HCT116 (cell line): ENCODE data around the gene PTGDS. TPM values are rescaled to one million over a fixed set of nuclear protein-coding genes. Genes with fewer than 3 reads are reported as not detected.

Experiments
- ATAC-seq: fragments of 200-7000 bp; cut with Tn5 transposase; 2 replicates; pipeline ENCODE4 v1.9.1; 2020; ENCODE audit warnings: mild to moderate bottlenecking, moderate library complexity
- BruUV-seq: library from RNA; stranded (reverse); fragments of 400-500 nt; replicated peaks from 2 replicates; lab custom pipeline; 2021; lab: Mats Ljungman, UMichigan
- CTCF ChIA-PET: fragments of 300-600 bp; sonication (Branson Sonifier 250); formaldehyde crosslinking; loops from one replicate; lab custom pipeline; 2021; ENCODE audit warnings: antibody characterized with exemption; lab: Charles Lee
- POLR2A ChIA-PET: fragments of 300-600, 350-600 bp; sonication (Branson Sonifier 250); formaldehyde crosslinking; loops from one replicate; lab custom pipeline; 2021; ENCODE audit warnings: antibody characterized with exemption; lab: Charles Lee
- RAD21 ChIA-PET, 2 experiments: fragments of 300-600 bp; sonication (Branson Sonifier 250); formaldehyde crosslinking; loops; one replicate each; lab custom pipeline; 2023; ENCODE audit warnings: low total read pairs in 2 of 2; ENCODE audit not compliant: uncharacterized antibody in 2 of 2, unreplicated experiment in 2 of 2, low non-redundant PET in 1 of 2; lab: Charles Lee
- DNase-seq: peaks from one replicate; pipeline ENCODE4 v3.0.0-alpha.2; 2010; ENCODE audit warnings: low read depth, low spot score
- H2AFZ ChIP-seq: fragments of 200-600 bp; shearing (Covaris generic), sonication (generic); 2 replicates; pipeline ENCODE4 v1.6.1; 2017; ENCODE audit warnings: low read depth, mixed run types, mixed read lengths, antibody characterized with exemption, low read length; ENCODE audit not compliant: poor library complexity, severe bottlenecking
- H3K27ac ChIP-seq: 2 replicates; pipeline ENCODE4 v1.5.1; 2012; ENCODE audit warnings: low read depth, low read length
- H3K27me3 ChIP-seq: fragments of 200-600 bp; sonication (generic); 2 replicates; pipeline ENCODE4 v1.6.1; 2016; ENCODE audit warnings: mixed run types, low read length, mixed read lengths; ENCODE audit not compliant: insufficient read depth
- H3K36me3 ChIP-seq, 2 experiments: fragments of 200-500 bp in 1 of 2; fragments of 200-600 bp in 1 of 2; sonication (Bioruptor generic) in 1 of 2; sonication (generic) in 1 of 2; 2 replicates each; pipeline versions ENCODE4 v1.5.1 to v1.6.1; 2014 to 2016; ENCODE audit warnings: low read length in 2 of 2, inconsistent platforms in 1 of 2, mixed read lengths in 1 of 2, mixed run types in 1 of 2; ENCODE audit not compliant: insufficient read depth in 2 of 2, control insufficient read depth in 1 of 2
- H3K4me1 ChIP-seq, 2 experiments: fragments of 200-600 bp in 1 of 2; sonication (generic) in 1 of 2; 2 replicates each; pipeline versions ENCODE4 v1.5.1 to v1.6.1; 2012 to 2017; ENCODE audit warnings: low read length in 2 of 2, inconsistent platforms in 1 of 2, mild to moderate bottlenecking in 1 of 2, mixed read lengths in 1 of 2, mixed run types in 1 of 2, moderate library complexity in 1 of 2; ENCODE audit not compliant: insufficient read depth in 2 of 2, control insufficient read depth in 1 of 2
- H3K4me2 ChIP-seq: fragments of 200-600 bp; sonication (generic); 2 replicates; pipeline ENCODE4 v1.6.1; 2017; ENCODE audit warnings: mixed run types, low read length, mixed read lengths
- H3K4me3 ChIP-seq, 2 experiments: fragments of 200-600 bp in 1 of 2; sonication (generic) in 1 of 2; replicated peaks in 1 of 2; 2 replicates each; pipeline ENCODE4 v1.5.1; 2011 to 2016; ENCODE audit warnings: low read length in 2 of 2, control low read depth in 1 of 2, low read depth in 1 of 2, mild to moderate bottlenecking in 1 of 2, mixed read lengths in 1 of 2, mixed run types in 1 of 2
- H3K79me2 ChIP-seq: fragments of 200-600 bp; sonication (generic); 2 replicates; pipeline ENCODE4 v1.6.1; 2017; ENCODE audit warnings: mild to moderate bottlenecking, mixed run types, low read length, moderate library complexity, mixed read lengths; ENCODE audit not compliant: insufficient read depth
- H3K9ac ChIP-seq: fragments of 200-600 bp; sonication (generic); 2 replicates; pipeline ENCODE4 v1.6.1; 2016; ENCODE audit warnings: low read length, mixed read lengths
- H3K9me2 ChIP-seq: fragments of 200-600 bp; sonication (generic), shearing (Covaris generic); 2 replicates; pipeline ENCODE4 v1.6.1; 2017; ENCODE audit warnings: mixed run types, mild to moderate bottlenecking, moderate library complexity; ENCODE audit not compliant: insufficient read depth
- H3K9me3 ChIP-seq, 2 experiments: fragments of 200-500 bp in 1 of 2; fragments of 200-600 bp in 1 of 2; sonication (Bioruptor generic) in 1 of 2; sonication (generic) in 1 of 2; 2 replicates each; pipeline ENCODE4 v1.6.1; 2014 to 2017; ENCODE audit warnings: low read length in 2 of 2, mixed read lengths in 2 of 2, inconsistent platforms in 1 of 2, low read depth in 1 of 2, mild to moderate bottlenecking in 1 of 2, mixed run types in 1 of 2, moderate library complexity in 1 of 2; ENCODE audit not compliant: control insufficient read depth in 1 of 2, insufficient read depth in 1 of 2
- H4K20me1 ChIP-seq: fragments of 200-600 bp; sonication (generic), shearing (Covaris generic); 2 replicates; pipeline ENCODE4 v1.6.1; 2017; ENCODE audit warnings: mixed run types, mild to moderate bottlenecking, moderate library complexity; ENCODE audit not compliant: insufficient read depth
- CBX3 ChIP-seq: IDR thresholded peaks from 2 replicates; pipeline ENCODE4 v1.6.1; 2012; ENCODE audit warnings: low read depth
- EGR1 ChIP-seq: IDR thresholded peaks from 2 replicates; pipeline ENCODE4 v1.6.1; 2012; ENCODE audit warnings: low read depth
- ELF1 ChIP-seq: IDR thresholded peaks from 2 replicates; pipeline ENCODE4 v1.6.1; 2012; ENCODE audit warnings: low read depth, borderline replicate concordance
- EZH2 ChIP-seq: fragments of 200-600 bp; sonication (generic); IDR thresholded peaks from 2 replicates; pipeline ENCODE4 v1.6.1; 2017; ENCODE audit warnings: antibody characterized with exemption, mixed run types
- EZH2phosphoT487 ChIP-seq: fragments of 200-600 bp; IDR thresholded peaks from 2 replicates; pipeline ENCODE4 v1.6.1; 2018; ENCODE audit warnings: antibody characterized with exemption, borderline replicate concordance
- POLR2A ChIP-seq: IDR thresholded peaks from 2 replicates; pipeline ENCODE4 v1.7.0; 2011; ENCODE audit warnings: borderline replicate concordance; ENCODE audit not compliant: insufficient read depth, insufficient read length; ENCODE audit errors: extremely low read depth
- RAD21 ChIP-seq: IDR thresholded peaks from 2 replicates; pipeline ENCODE4 v1.6.1; 2012; ENCODE audit warnings: low read depth, mild to moderate bottlenecking
- SRF ChIP-seq: IDR thresholded peaks from 2 replicates; pipeline ENCODE4 v1.6.1; 2012; ENCODE audit warnings: low read depth
- ZFX ChIP-seq: fragments of 450-650 bp; IDR thresholded peaks from 2 replicates; pipeline ENCODE4 v1.6.1; 2017
- intact Hi-C: fragments of 100-400 bp; cut with micrococcal nuclease; formaldehyde crosslinking; loops from 2 replicates; pipeline ENCODE4 v1.10.0; 2022
- total RNA-seq: library from RNA; stranded (reverse); gene quantifications from one replicate; pipeline ENCODE4 v1.2.1, GENCODE V29; 2021; ENCODE audit not compliant: unreplicated experiment
- TF ChIP-seq, protein P1 (sequence below), 3 experiments: fragments of 200-600 bp in 1 of 3; sonication (generic) in 1 of 3; IDR thresholded peaks in 2 of 3; conservative IDR thresholded peaks in 1 of 3; 2 replicates each; pipeline ENCODE4 v1.5.1; 2012 to 2017; ENCODE audit warnings: low read depth in 2 of 3, low read length in 2 of 3, antibody characterized with exemption in 1 of 3, borderline replicate concordance in 1 of 3, control low read depth in 1 of 3, mild to moderate bottlenecking in 1 of 3, mixed read lengths in 1 of 3, mixed run types in 1 of 3, moderate library complexity in 1 of 3; ENCODE audit not compliant: insufficient read depth in 1 of 3
- TF ChIP-seq, protein P2 (sequence below): IDR thresholded peaks from 2 replicates; pipeline ENCODE4 v1.6.1; 2012
- TF ChIP-seq, protein P3 (sequence below): IDR thresholded peaks from 2 replicates; pipeline ENCODE4 v1.6.1; 2011; ENCODE audit warnings: mild to moderate bottlenecking, low read length, moderate library complexity; ENCODE audit not compliant: insufficient replicate concordance; ENCODE audit errors: extremely low read depth
- TF ChIP-seq, protein P4 (sequence below): IDR thresholded peaks from 2 replicates; pipeline ENCODE4 v1.6.1; 2012

The PTGDS gene
- total RNA-seq, 1 experiment from 2014 or later: 3.1 TPM

DNA sequence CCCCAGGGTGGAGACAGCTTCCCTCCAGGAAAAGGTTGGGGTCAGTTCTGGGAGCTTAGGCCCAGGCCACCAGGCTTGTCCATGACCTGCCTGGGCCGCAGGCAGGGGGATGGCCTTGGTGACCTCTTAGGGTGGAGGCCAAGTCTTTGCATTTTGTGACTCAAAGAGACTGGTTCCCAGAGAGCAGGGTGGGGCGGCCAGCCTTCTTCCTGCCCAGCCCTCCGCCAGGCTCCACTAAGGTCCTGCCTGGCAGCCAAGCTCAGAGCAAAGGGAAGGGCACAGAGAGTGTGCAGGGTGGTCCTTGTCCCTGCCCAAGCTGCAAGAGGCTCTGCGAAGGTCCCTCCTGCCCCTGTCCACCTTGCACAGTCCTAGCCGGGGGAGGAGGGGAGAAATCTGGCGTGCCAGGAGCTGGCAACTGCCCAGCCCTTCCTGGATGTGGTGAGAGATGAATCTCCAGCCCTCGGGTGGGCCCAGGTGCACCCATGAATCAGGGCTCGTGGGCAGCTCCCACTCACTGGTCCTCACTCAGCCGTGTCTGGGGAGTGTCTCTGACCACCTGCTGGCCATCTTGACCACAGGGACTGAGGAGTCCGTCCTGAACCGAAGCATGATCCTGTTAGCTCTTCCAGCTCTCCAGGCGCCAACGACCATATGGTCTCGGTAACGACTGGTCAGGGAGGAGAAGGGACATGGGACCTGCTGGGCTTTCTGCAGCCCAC lies 2.3 kb upstream of the PTGDS start:
- DNase-seq (no peak), ATAC-seq (no peak)
- CTCF ChIA-PET: interaction anchor here (1.0 to 2.0 kb wide), 4 partner anchors 9 to 93 kb away, joined by 3 to 8 read pairs (median 6); partner anchors contain the start of gene PAXX

More for the DNA sequence above, 2.3 kb upstream of the PTGDS start:
- H3K27ac ChIP-seq: no peak overlapping the region; the same call in 1 of the 2 replicates
- H2AFZ ChIP-seq: no peak overlapping the region
- no peaks in the 10 kb centered on the region for H3K27me3 ChIP-seq
- ChIA-PET POLR2A (no interaction called here), RAD21 (no interaction called here)
- H3K4me2 ChIP-seq: peak overlapping the region; percentile 32
- no peaks in the 10 kb centered on the region for H4K20me1 ChIP-seq
- no peaks in the 10 kb centered on the region for H3K36me3 ChIP-seq
- BruUV-seq: no TSS peak
- no peaks in the 10 kb centered on the region for H3K9me2 ChIP-seq
- H3K9me3 ChIP-seq: no peaks in the 10 kb centered on the region
- no peak overlapping the region for H3K9ac ChIP-seq
- no peak overlapping the region for H3K4me3 ChIP-seq
- intact Hi-C loops: no loop called here
- no peaks in the 10 kb centered on the region for H3K79me2 ChIP-seq
- TF ChIP-seq EZH2 (no peak), SRF (no peak), ZFX (no peak), EZH2phosphoT487 (no peak), EGR1 (no peak), RAD21 (no peak), CBX3 (no peak), ELF1 (no peak), POLR2A (no peak)
- TF ChIP-seq, protein P1, sequence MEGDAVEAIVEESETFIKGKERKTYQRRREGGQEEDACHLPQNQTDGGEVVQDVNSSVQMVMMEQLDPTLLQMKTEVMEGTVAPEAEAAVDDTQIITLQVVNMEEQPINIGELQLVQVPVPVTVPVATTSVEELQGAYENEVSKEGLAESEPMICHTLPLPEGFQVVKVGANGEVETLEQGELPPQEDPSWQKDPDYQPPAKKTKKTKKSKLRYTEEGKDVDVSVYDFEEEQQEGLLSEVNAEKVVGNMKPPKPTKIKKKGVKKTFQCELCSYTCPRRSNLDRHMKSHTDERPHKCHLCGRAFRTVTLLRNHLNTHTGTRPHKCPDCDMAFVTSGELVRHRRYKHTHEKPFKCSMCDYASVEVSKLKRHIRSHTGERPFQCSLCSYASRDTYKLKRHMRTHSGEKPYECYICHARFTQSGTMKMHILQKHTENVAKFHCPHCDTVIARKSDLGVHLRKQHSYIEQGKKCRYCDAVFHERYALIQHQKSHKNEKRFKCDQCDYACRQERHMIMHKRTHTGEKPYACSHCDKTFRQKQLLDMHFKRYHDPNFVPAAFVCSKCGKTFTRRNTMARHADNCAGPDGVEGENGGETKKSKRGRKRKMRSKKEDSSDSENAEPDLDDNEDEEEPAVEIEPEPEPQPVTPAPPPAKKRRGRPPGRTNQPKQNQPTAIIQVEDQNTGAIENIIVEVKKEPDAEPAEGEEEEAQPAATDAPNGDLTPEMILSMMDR (IDR thresholded peaks at IDR 0.05 in 2 of 3, conservative IDR thresholded peaks at IDR 0.05 in 1 of 3; ENCODE audit: borderline replicate concordance in 1 of 3, insufficient read depth in 1 of 3, low read depth in 2 of 3, low read length in 2 of 3): no peak
- TF ChIP-seq, protein P2, sequence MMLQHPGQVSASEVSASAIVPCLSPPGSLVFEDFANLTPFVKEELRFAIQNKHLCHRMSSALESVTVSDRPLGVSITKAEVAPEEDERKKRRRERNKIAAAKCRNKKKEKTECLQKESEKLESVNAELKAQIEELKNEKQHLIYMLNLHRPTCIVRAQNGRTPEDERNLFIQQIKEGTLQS: no peak
- TF ChIP-seq, protein P3, sequence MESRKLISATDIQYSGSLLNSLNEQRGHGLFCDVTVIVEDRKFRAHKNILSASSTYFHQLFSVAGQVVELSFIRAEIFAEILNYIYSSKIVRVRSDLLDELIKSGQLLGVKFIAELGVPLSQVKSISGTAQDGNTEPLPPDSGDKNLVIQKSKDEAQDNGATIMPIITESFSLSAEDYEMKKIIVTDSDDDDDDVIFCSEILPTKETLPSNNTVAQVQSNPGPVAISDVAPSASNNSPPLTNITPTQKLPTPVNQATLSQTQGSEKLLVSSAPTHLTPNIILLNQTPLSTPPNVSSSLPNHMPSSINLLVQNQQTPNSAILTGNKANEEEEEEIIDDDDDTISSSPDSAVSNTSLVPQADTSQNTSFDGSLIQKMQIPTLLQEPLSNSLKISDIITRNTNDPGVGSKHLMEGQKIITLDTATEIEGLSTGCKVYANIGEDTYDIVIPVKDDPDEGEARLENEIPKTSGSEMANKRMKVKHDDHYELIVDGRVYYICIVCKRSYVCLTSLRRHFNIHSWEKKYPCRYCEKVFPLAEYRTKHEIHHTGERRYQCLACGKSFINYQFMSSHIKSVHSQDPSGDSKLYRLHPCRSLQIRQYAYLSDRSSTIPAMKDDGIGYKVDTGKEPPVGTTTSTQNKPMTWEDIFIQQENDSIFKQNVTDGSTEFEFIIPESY: no peak
- TF ChIP-seq, protein P4, sequence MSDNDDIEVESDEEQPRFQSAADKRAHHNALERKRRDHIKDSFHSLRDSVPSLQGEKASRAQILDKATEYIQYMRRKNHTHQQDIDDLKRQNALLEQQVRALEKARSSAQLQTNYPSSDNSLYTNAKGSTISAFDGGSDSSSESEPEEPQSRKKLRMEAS: no peak
- peaks cover 2 to 32% of the 10 kb centered on the region in 2 experiments; a peak in 3 of 4 replicates for H3K4me1 ChIP-seq
